DOHH2 (cell line): ENCODE results near the gene PTPRS.

Source experiments
- H3F3A ChIP-seq: fragments of 200-600 bp; sonication (generic), shearing (Covaris generic); 2 replicates; pipeline ENCODE4 v1.6.0; 2016; ENCODE audit warnings: antibody characterized with exemption, mild to moderate bottlenecking; ENCODE audit not compliant: control insufficient read depth, insufficient read depth
- H3K27ac ChIP-seq: fragments of 200-600 bp; sonication (generic); 2 replicates; pipeline ENCODE4 v1.5.1; 2014; ENCODE audit warnings: low read depth, mild to moderate bottlenecking, low read length, moderate library complexity
- H3K27me3 ChIP-seq: fragments of 200-600 bp; sonication (generic); 2 replicates; pipeline ENCODE4 v1.6.1; 2014; ENCODE audit warnings: mild to moderate bottlenecking, low read length, mixed read lengths; ENCODE audit not compliant: control insufficient read depth
- H3K36me3 ChIP-seq: fragments of 200-600 bp; sonication (generic); 2 replicates; pipeline ENCODE4 v1.6.1; 2014; ENCODE audit warnings: mild to moderate bottlenecking, low read length, moderate library complexity, mixed read lengths; ENCODE audit not compliant: control insufficient read depth
- H3K4me1 ChIP-seq: fragments of 200-600 bp; sonication (generic); 2 replicates; pipeline ENCODE4 v1.6.1; 2014; ENCODE audit warnings: mild to moderate bottlenecking, low read length, mixed read lengths; ENCODE audit not compliant: control insufficient read depth
- H3K4me2 ChIP-seq: fragments of 200-600 bp; sonication (generic); 2 replicates; pipeline ENCODE4 v1.6.0; 2014; ENCODE audit warnings: mild to moderate bottlenecking, low read length, moderate library complexity
- H3K4me3 ChIP-seq: fragments of 200-600 bp; sonication (generic); 2 replicates; pipeline ENCODE4 v1.5.1; 2014; ENCODE audit warnings: mild to moderate bottlenecking, low read length, mixed read lengths
- H3K79me2 ChIP-seq: fragments of 200-600 bp; sonication (generic); 2 replicates; pipeline ENCODE4 v1.6.1; 2014; ENCODE audit warnings: mild to moderate bottlenecking, low read length, mixed read lengths; ENCODE audit not compliant: control insufficient read depth
- H3K9me2 ChIP-seq: fragments of 200-600 bp; sonication (generic); replicated peaks from 2 replicates; pipeline ENCODE4 v1.6.1; 2014; ENCODE audit warnings: mild to moderate bottlenecking, low read length, mixed read lengths; ENCODE audit not compliant: control insufficient read depth
- H3K9me3 ChIP-seq: fragments of 200-600 bp; sonication (generic); 2 replicates; pipeline ENCODE4 v1.6.1; 2014; ENCODE audit warnings: antibody characterized with exemption, low read length, mixed read lengths; ENCODE audit not compliant: control insufficient read depth, insufficient read depth
- H4K20me1 ChIP-seq: fragments of 200-600 bp; sonication (generic); 2 replicates; pipeline ENCODE4 v1.6.0; 2014; ENCODE audit warnings: low read depth, mild to moderate bottlenecking, antibody characterized with exemption, low read length, moderate library complexity; ENCODE audit not compliant: control insufficient read depth, insufficient read depth
- CTCF ChIP-seq: fragments of 200-600 bp; sonication (generic); IDR thresholded peaks from one replicate; pipeline ENCODE4 v1.5.1; 2014; ENCODE audit warnings: antibody characterized with exemption, mild to moderate bottlenecking, low read depth, low read length; ENCODE audit not compliant: poor library complexity, severe bottlenecking
- EZH2phosphoT487 ChIP-seq: fragments of 200-600 bp; sonication (generic); IDR thresholded peaks from 2 replicates; pipeline ENCODE4 v1.6.1; 2017; ENCODE audit warnings: borderline replicate concordance, mild to moderate bottlenecking, antibody characterized with exemption, low read length, moderate library complexity, mixed read lengths

PTPRS gene

DNA sequence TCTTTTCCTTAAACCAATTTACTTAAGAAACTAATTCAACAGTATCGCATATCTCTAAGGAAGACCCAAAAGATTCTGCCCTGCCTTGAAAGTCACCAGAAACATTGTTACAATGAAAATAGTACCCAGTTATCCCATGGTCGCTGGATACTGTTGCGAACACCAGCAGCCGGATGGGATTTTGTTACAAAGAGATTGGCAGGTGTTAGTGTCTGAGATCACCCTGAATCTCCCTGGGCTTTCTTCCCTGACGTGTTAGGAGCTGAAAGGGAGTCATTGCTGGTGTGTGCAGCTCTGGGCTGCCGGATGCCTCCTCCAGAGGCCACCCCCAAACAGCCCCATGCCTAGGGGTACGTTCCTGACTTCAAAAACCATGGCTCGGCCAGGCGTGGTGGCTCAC lies 38.2 kb downstream of the PTPRS start:
- Histone ChIP-seq H3K9me2 (no peaks in the 10 kb centered on the region), H3K9me3 (no peaks in the 10 kb centered on the region), H3K4me2 (no peak overlapping the region), H3K27me3 (no peaks in the 10 kb centered on the region), H3K27ac (no peak overlapping the region), H3K79me2 (no peaks in the 10 kb centered on the region), H3F3A (no peaks in the 10 kb centered on the region), H4K20me1 (no peaks in the 10 kb centered on the region), H3K4me1 (no peaks in the 10 kb centered on the region), H3K4me3 (no peak overlapping the region), H3K36me3 (no peaks in the 10 kb centered on the region)
- TF ChIP-seq CTCF (no peak), EZH2phosphoT487 (no peak)

- H3K27me3 ChIP-seq = no peaks in the 10 kb centered on the region
Measured at GRCh38 chr19:5299137-5299536, 41.5 kb downstream of the PTPRS start.

GRCh38 chr19:5298471-5298901 lies 42.1 kb downstream of the PTPRS start:
- no peak overlapping the region for H3K4me2 ChIP-seq
- H3K4me1 ChIP-seq = peaks cover 13% of the 10 kb centered on the region
- H3K27me3 ChIP-seq = no peaks in the 10 kb centered on the region
- no peak overlapping the region for H3K27ac ChIP-seq
- H4K20me1 ChIP-seq = no peaks in the 10 kb centered on the region
- no peaks in the 10 kb centered on the region for H3K9me2 ChIP-seq
- H3K79me2 ChIP-seq = no peaks in the 10 kb centered on the region
- no peaks in the 10 kb centered on the region for H3F3A ChIP-seq
- TF ChIP-seq CTCF (no peak), EZH2phosphoT487 (no peak)
- H3K36me3 ChIP-seq = no peaks in the 10 kb centered on the region
- H3K9me3 ChIP-seq = no peaks in the 10 kb centered on the region
- H3K4me3 ChIP-seq = no peak overlapping the region

More at GRCh38 chr19:5299137-5299536, 41.5 kb downstream of the PTPRS start:
- H3K79me2 ChIP-seq = no peaks in the 10 kb centered on the region
- TF ChIP-seq EZH2phosphoT487 (no peak), CTCF (no peak)
- peaks cover 11% of the 10 kb centered on the region for H3K4me1 ChIP-seq
- H3K9me2 ChIP-seq = no peaks in the 10 kb centered on the region
- no peaks in the 10 kb centered on the region for H3K36me3 ChIP-seq
- H3K4me2 ChIP-seq = no peak overlapping the region
- H3F3A ChIP-seq = no peaks in the 10 kb centered on the region
- H3K27ac ChIP-seq = no peak overlapping the region
- H4K20me1 ChIP-seq = no peaks in the 10 kb centered on the region
- H3K4me3 ChIP-seq = no peak overlapping the region
- no peaks in the 10 kb centered on the region for H3K9me3 ChIP-seq

DNA sequence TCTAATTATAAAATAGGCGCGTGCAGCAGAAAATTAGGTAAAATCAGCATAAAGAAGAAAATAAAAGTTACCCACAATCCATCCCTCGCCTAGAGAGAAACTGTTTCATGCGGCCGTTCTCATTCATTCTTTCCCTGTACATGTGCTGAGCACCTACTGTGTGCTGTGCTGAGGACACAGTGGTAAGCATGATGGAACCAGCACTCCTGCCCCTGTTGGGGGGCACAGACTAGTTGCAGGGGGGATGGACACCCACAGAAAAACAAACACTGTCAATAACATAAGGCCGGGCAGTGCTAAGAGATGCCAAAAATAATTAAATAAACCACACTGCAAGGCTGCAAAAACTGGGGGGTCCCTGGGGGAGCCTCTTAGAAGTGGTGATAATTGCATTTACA lies 43.3 kb downstream of the PTPRS start:
- H3K36me3 ChIP-seq = no peaks in the 10 kb centered on the region
- no peaks in the 10 kb centered on the region for H4K20me1 ChIP-seq
- no peak overlapping the region for H3K27ac ChIP-seq
- H3K79me2 ChIP-seq = peaks cover 3% of the 10 kb centered on the region
- peaks cover 17% of the 10 kb centered on the region for H3K4me1 ChIP-seq
- no peaks in the 10 kb centered on the region for H3K9me3 ChIP-seq
- H3K27me3 ChIP-seq = no peaks in the 10 kb centered on the region
- no peak for TF ChIP-seq EZH2phosphoT487
- TF ChIP-seq CTCF = no peak
- no peak overlapping the region for H3K4me2 ChIP-seq
- no peaks in the 10 kb centered on the region for H3F3A ChIP-seq
- no peaks in the 10 kb centered on the region for H3K9me2 ChIP-seq
- no peak overlapping the region for H3K4me3 ChIP-seq
